OCI-LY3 (cell line): Measurements from ENCODE around the gene TAF4.

Experiments
- H2AFZ ChIP-seq: fragments of 200-600, 300-600 bp; shearing (Covaris generic); 2 replicates; pipeline ENCODE4 v1.6.0; 2014; ENCODE audit warnings: antibody characterized with exemption, low read depth, low read length
- H3K27ac ChIP-seq: fragments of 200-600, 300-600 bp; sonication (generic); 2 replicates; pipeline ENCODE4 v1.5.1; 2014; ENCODE audit warnings: mild to moderate bottlenecking, low read length, moderate library complexity, mixed read lengths
- H3K27me3 ChIP-seq: fragments of 200-600, 300-600 bp; sonication (generic); 2 replicates; pipeline ENCODE4 v1.6.1; 2014; ENCODE audit warnings: low read depth, low read length, mixed read lengths
- H3K36me3 ChIP-seq: fragments of 200-600, 300-600 bp; sonication (generic); replicated peaks from 2 replicates; pipeline ENCODE3; 2014; ENCODE audit warnings: low read depth, low read length, mixed read lengths
- H3K4me1 ChIP-seq: fragments of 300-600, 200-600 bp; sonication (generic); 2 replicates; pipeline ENCODE4 v1.6.1; 2014; ENCODE audit warnings: low read length, mixed read lengths
- H3K4me2 ChIP-seq: fragments of 200-600, 300-600 bp; sonication (generic); 2 replicates; pipeline ENCODE4 v1.6.1; 2014; ENCODE audit warnings: low read length, mixed read lengths
- H3K4me3 ChIP-seq: fragments of 300-600, 200-600 bp; sonication (generic); 2 replicates; pipeline ENCODE4 v1.5.1; 2014; ENCODE audit warnings: antibody characterized with exemption, mild to moderate bottlenecking, low read length, moderate library complexity
- H3K79me2 ChIP-seq: fragments of 300-600, 200-600 bp; shearing (Covaris generic); 2 replicates; pipeline ENCODE4 v1.6.1; 2014; ENCODE audit warnings: mild to moderate bottlenecking, low read length, mixed read lengths
- H3K9ac ChIP-seq: fragments of 300-600, 200-600 bp; shearing (Covaris generic); 2 replicates; pipeline ENCODE4 v1.6.0; 2014; ENCODE audit warnings: mild to moderate bottlenecking, low read length, moderate library complexity
- H3K9me3 ChIP-seq: fragments of 200-600, 300-600 bp; shearing (Covaris generic); 2 replicates; pipeline ENCODE4 v1.6.1; 2014; ENCODE audit warnings: low read length, mixed read lengths; ENCODE audit not compliant: insufficient read depth
- H4K20me1 ChIP-seq: fragments of 200-600, 300-600 bp; sonication (generic); 2 replicates; pipeline ENCODE4 v1.6.1; 2016; ENCODE audit warnings: low read length, mixed read lengths; ENCODE audit not compliant: insufficient read depth
- EZH2phosphoT487 ChIP-seq: fragments of 200-600 bp; shearing (Covaris generic); IDR thresholded peaks from 2 replicates; pipeline ENCODE4 v1.6.1; 2018; ENCODE audit warnings: antibody characterized with exemption, mixed run types, low read depth
- TF ChIP-seq, protein P1 (sequence below): fragments of 200-600, 300-600 bp; sonication (generic); IDR thresholded peaks from 2 replicates; pipeline ENCODE4 v1.5.1; 2014; ENCODE audit warnings: antibody characterized with exemption, low read length, low read depth

TAF4 gene

DNA sequence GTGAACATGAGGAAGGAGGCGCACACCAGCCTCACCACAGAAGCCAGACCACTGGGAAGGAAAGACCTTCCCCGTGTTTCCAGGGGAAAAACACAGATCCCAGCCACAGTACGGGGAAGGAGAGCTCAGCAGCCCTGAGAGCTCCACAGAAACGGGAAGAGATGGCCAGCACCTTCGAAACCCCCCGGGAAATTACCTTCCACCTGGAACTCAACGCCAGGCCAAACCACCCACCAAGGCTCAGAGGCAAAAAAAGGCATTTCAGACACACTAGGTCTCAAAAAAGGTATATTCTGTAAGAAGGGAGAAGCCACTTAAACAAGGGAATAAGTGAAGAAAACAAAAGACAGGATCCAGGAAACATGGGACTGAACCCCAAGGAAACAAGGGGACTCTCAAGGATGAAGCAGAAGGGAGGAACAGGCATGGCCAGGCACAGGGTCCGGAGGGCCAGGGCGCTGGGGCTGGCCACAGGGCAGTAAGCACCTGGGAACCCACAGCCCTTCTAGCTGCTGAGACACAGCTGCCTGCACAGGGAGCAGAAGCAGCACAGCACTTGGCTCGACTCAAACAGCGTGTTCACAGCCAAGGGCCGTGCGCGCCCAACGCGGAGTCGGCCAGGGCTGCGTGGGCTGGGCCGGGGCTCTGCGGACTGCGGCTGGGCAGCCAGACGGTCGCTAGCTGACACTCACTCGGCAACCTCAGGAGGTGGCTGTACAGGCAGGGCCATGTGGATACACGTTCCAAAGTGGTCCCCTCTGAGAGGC, 44.6 kb downstream of the TAF4 start:
- H3K27me3 ChIP-seq = no peaks in the 10 kb centered on the region
- no peak for TF ChIP-seq EZH2phosphoT487
- TF ChIP-seq, protein P1, sequence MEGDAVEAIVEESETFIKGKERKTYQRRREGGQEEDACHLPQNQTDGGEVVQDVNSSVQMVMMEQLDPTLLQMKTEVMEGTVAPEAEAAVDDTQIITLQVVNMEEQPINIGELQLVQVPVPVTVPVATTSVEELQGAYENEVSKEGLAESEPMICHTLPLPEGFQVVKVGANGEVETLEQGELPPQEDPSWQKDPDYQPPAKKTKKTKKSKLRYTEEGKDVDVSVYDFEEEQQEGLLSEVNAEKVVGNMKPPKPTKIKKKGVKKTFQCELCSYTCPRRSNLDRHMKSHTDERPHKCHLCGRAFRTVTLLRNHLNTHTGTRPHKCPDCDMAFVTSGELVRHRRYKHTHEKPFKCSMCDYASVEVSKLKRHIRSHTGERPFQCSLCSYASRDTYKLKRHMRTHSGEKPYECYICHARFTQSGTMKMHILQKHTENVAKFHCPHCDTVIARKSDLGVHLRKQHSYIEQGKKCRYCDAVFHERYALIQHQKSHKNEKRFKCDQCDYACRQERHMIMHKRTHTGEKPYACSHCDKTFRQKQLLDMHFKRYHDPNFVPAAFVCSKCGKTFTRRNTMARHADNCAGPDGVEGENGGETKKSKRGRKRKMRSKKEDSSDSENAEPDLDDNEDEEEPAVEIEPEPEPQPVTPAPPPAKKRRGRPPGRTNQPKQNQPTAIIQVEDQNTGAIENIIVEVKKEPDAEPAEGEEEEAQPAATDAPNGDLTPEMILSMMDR = no peak
- H3K36me3 ChIP-seq = peaks cover 3% of the 10 kb centered on the region
- no peak overlapping the region for H3K9ac ChIP-seq
- peaks cover 95% of the 10 kb centered on the region for H3K79me2 ChIP-seq
- H4K20me1 ChIP-seq = peaks cover 63% of the 10 kb centered on the region
- H3K4me2 ChIP-seq = no peak overlapping the region
- H3K9me3 ChIP-seq = no peaks in the 10 kb centered on the region
- H3K27ac ChIP-seq = no peak overlapping the region
- H2AFZ ChIP-seq = no peak overlapping the region
- no peak overlapping the region for H3K4me3 ChIP-seq
- H3K4me1 ChIP-seq = peaks cover 6% of the 10 kb centered on the region; the same call in 1 of the 2 replicates

DNA sequence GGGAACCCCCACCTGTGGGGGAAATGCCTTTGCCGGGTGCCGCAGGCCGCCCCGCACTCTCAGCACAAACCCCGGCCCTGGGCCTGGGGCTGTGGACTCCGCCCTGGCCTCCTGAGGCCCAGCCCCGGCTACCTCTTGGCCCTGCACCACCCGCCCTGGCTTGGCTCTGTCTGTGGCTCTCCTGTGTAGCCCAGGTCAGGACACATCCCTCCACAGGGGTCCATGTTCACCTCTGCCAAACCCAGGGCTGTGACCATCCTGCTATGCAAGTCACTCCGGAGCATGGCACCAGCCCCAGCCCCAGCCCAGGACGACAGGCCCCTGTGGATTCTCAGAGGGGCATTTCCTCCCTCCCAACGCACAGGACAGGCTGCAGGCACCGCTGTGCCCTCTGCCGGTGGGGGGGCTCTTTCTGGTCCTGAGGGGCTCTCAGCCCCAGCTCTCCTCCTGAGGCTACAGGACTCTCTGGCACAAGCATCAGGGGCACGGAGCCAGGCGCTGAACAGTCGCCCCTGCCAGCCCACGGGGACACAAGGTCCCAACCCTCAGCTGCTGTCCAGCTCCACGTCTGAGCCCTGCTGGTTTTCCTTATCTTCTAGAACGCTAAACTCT, 45.7 kb downstream of the TAF4 start:
- Histone ChIP-seq H3K9me3 (no peaks in the 10 kb centered on the region), H4K20me1 (peaks cover 64% of the 10 kb centered on the region), H3K9ac (no peak overlapping the region), H3K36me3 (no peaks in the 10 kb centered on the region), H3K4me1 (peaks cover 6% of the 10 kb centered on the region; the same call in 1 of the 2 replicates), H2AFZ (no peak overlapping the region), H3K4me3 (no peak overlapping the region), H3K27me3 (no peaks in the 10 kb centered on the region), H3K4me2 (no peak overlapping the region), H3K27ac (no peak overlapping the region), H3K79me2 (peaks cover 95% of the 10 kb centered on the region)
- no peak for TF ChIP-seq EZH2phosphoT487
- TF ChIP-seq, protein P1 = no peak

DNA sequence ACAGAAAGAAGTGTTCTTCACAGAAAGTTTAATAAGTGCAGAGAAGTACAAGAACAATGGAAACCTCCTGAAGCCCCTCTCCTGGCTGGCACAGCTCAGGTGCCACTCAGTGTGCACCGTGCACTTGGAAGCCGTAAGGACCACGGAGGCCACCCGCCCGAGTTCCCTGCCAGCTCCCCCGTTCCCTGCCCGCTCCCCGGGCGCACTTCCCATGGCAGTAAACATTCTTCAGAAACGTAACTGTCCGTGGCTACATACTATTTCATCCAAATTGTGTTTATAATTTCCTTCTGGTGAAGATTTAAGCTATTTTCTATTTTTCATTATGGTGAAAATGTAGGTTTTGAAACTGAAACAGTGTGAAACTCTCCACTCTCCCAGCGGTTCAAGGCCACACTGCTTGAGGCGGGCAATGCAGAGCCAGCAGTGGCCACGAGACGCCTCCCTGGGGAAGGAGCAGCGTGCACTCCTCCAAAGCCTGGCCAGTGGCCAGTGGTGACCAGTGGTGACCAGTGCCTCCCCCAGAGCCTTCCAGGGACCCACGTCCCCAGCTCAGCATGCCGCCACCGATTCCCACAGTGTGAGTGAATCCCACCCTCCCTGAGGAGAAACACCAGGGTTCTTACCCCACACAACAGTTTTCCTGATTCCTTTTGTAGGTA, 46.4 kb downstream of the TAF4 start:
- TF ChIP-seq EZH2phosphoT487 = no peak
- TF ChIP-seq, protein P1 = no peak
- no peaks in the 10 kb centered on the region for H3K9me3 ChIP-seq
- H3K4me1 ChIP-seq = peaks cover 6% of the 10 kb centered on the region; the same call in 1 of the 2 replicates
- H3K79me2 ChIP-seq = peaks cover 95% of the 10 kb centered on the region
- peaks cover 65% of the 10 kb centered on the region for H4K20me1 ChIP-seq
- H3K27ac ChIP-seq = no peak overlapping the region
- H3K4me3 ChIP-seq = no peak overlapping the region
- no peaks in the 10 kb centered on the region for H3K27me3 ChIP-seq
- no peak overlapping the region for H3K4me2 ChIP-seq
- no peak overlapping the region for H3K9ac ChIP-seq
- no peak overlapping the region for H2AFZ ChIP-seq
- no peaks in the 10 kb centered on the region for H3K36me3 ChIP-seq
